ENCODE results near the gene PAX5.

DNA sequence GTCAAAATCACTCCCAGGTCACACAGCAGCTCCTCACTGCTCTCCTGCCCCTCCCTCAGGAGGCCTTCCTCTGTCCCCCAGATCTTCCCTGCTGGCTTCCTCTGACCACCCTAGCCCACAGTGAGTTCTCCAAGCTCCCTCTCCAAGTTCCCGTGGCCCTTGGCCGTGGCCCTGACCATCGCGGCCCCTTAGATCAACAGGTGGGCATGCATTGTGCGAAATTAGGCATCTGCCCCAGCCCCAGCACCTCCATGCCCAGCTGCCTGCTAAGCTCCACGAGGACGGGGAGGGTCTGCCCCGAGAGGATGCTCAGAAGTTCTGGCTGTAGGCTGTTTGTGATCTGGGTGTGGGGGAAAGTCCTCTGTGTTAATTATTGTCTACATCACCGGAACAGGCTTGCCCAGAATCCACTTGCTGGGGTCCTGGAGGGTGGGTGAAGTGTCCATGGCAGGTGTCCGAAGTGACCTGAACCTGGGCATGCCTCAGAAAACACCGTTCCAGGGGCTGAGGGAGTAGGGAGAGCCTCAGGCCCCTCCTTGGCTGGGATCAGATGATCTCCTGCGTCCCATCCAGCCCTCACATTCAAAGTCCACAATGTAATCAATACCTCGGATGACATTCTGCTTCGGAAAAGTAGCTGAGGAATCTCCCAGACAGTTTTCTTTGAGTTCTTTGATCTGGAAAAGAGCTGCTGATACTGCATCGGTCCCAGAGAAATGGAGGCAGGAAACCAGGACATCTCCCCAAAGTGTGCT lies 194.8 kb downstream of the PAX5 start:
- TF ChIP-seq, protein P1, sequence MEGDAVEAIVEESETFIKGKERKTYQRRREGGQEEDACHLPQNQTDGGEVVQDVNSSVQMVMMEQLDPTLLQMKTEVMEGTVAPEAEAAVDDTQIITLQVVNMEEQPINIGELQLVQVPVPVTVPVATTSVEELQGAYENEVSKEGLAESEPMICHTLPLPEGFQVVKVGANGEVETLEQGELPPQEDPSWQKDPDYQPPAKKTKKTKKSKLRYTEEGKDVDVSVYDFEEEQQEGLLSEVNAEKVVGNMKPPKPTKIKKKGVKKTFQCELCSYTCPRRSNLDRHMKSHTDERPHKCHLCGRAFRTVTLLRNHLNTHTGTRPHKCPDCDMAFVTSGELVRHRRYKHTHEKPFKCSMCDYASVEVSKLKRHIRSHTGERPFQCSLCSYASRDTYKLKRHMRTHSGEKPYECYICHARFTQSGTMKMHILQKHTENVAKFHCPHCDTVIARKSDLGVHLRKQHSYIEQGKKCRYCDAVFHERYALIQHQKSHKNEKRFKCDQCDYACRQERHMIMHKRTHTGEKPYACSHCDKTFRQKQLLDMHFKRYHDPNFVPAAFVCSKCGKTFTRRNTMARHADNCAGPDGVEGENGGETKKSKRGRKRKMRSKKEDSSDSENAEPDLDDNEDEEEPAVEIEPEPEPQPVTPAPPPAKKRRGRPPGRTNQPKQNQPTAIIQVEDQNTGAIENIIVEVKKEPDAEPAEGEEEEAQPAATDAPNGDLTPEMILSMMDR (IDR thresholded peaks at IDR 0.05), result no peak
- no peak for TF ChIP-seq POLR2A (IDR thresholded peaks at IDR 0.05)
